MCF 10A (cell line): ENCODE data around the gene AVL9. TPM values are rescaled to one million over a fixed set of nuclear protein-coding genes. Genes with fewer than 3 reads are reported as not detected.

Source experiments
- BruUV-seq: library from RNA; stranded (reverse); fragments of 400-500 nt; replicated peaks from 2 replicates; lab custom pipeline; 2021; lab: Mats Ljungman, UMichigan
- CTCF ChIA-PET: fragments of 300-600 bp; sonication (Branson Sonifier 250); formaldehyde crosslinking; extraction: SDS; loops from one replicate; lab custom pipeline; 2021; ENCODE audit warnings: antibody characterized with exemption, inconsistent platforms; lab: Yijun Ruan, JAX
- POLR2A ChIA-PET: fragments of 300-600, 350-650 bp; sonication (Branson Sonifier 250); formaldehyde crosslinking; extraction: SDS; loops from one replicate; lab custom pipeline; 2020; ENCODE audit warnings: antibody characterized with exemption, inconsistent platforms; lab: Yijun Ruan, JAX
- DNase-seq: peaks from one replicate; pipeline ENCODE4 v3.0.0-alpha.2; 2018; ENCODE audit not compliant: unreplicated experiment
- H3K27ac Mint-ChIP-seq: one replicate; pipeline ENCODE4 v1.8.0; 2022; ENCODE audit warnings: mild to moderate bottlenecking, low read depth, mixed read lengths; ENCODE audit not compliant: unreplicated experiment
- H3K27me3 Mint-ChIP-seq: one replicate; pipeline ENCODE4 v1.8.0; 2022; ENCODE audit warnings: mixed read lengths; ENCODE audit not compliant: insufficient read depth, unreplicated experiment
- H3K36me3 Mint-ChIP-seq: one replicate; pipeline ENCODE4 v1.8.0; 2022; ENCODE audit warnings: mild to moderate bottlenecking, moderate library complexity, mixed read lengths; ENCODE audit not compliant: insufficient read depth, unreplicated experiment
- H3K4me1 Mint-ChIP-seq: one replicate; pipeline ENCODE4 v1.8.0; 2022; ENCODE audit warnings: mixed read lengths; ENCODE audit not compliant: insufficient read depth, unreplicated experiment
- H3K4me3 Mint-ChIP-seq: one replicate; pipeline ENCODE4 v1.8.0; 2022; ENCODE audit warnings: mild to moderate bottlenecking, moderate library complexity, mixed read lengths; ENCODE audit not compliant: unreplicated experiment
- H3K9me3 Mint-ChIP-seq: one replicate; pipeline ENCODE4 v1.8.0; 2022; ENCODE audit warnings: mixed read lengths; ENCODE audit not compliant: unreplicated experiment
- intact Hi-C: fragments of 100-400 bp; cut with micrococcal nuclease; formaldehyde crosslinking; loops from 2 replicates; pipeline ENCODE4 v1.14.1; 2022
- total RNA-seq: library from RNA; stranded (reverse); gene quantifications from 2 replicates; pipeline ENCODE4 v1.2.3, GENCODE V29; 2022
- TF ChIP-seq, protein P1 (sequence below): fragments of 200-600 bp; IDR thresholded peaks from one replicate; pipeline ENCODE4 v1.8.0; 2022; ENCODE audit warnings: antibody characterized with exemption, mild to moderate bottlenecking; ENCODE audit not compliant: unreplicated experiment

Gene AVL9
- total RNA-seq, 1 experiment from 2014 or later = 38.6 TPM

- Mint-ChIP-seq H3K4me1 (no peaks in the 10 kb centered on the region), H3K9me3 (no peaks in the 10 kb centered on the region), H3K36me3 (no peaks in the 10 kb centered on the region), H3K4me3 (no peak overlapping the region), H3K27ac (no peak overlapping the region), H3K27me3 (no peaks in the 10 kb centered on the region)
- DNase-seq = no peak
- BruUV-seq = no TSS peak
- POLR2A ChIA-PET = interaction anchor here (1.5 kb wide), 1 partner anchor 32 kb away, joined by 3 read pairs; the partner anchor contains the start of gene LSM5
- intact Hi-C loops = no loop called here
- CTCF ChIA-PET = interaction anchor here (0.9 kb wide), 1 partner anchor 253 kb away, joined by 3 read pairs; no protein-coding TSS in a partner anchor
- TF ChIP-seq, protein P1, sequence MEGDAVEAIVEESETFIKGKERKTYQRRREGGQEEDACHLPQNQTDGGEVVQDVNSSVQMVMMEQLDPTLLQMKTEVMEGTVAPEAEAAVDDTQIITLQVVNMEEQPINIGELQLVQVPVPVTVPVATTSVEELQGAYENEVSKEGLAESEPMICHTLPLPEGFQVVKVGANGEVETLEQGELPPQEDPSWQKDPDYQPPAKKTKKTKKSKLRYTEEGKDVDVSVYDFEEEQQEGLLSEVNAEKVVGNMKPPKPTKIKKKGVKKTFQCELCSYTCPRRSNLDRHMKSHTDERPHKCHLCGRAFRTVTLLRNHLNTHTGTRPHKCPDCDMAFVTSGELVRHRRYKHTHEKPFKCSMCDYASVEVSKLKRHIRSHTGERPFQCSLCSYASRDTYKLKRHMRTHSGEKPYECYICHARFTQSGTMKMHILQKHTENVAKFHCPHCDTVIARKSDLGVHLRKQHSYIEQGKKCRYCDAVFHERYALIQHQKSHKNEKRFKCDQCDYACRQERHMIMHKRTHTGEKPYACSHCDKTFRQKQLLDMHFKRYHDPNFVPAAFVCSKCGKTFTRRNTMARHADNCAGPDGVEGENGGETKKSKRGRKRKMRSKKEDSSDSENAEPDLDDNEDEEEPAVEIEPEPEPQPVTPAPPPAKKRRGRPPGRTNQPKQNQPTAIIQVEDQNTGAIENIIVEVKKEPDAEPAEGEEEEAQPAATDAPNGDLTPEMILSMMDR = no peak
Observed at GRCh38 chr7:32458025-32458424, 37.3 kb upstream of the AVL9 start.

- ChIA-PET CTCF (interaction anchor here (0.9 kb wide), 1 partner anchor 249 kb away, joined by 4 read pairs; no protein-coding TSS in a partner anchor), POLR2A (interaction anchor here (0.6 to 0.7 kb wide), 2 partner anchors 12 to 1271 kb away, joined by 3 read pairs; no protein-coding TSS in a partner anchor)
- DNase-seq = no peak
- Mint-ChIP-seq H3K36me3 (no peaks in the 10 kb centered on the region), H3K4me3 (no peak overlapping the region), H3K4me1 (no peaks in the 10 kb centered on the region), H3K27me3 (no peaks in the 10 kb centered on the region), H3K9me3 (no peaks in the 10 kb centered on the region), H3K27ac (no peak overlapping the region)
- no TSS peak for BruUV-seq
- TF ChIP-seq, protein P1 = no peak
- intact Hi-C loops = no loop called here
Observed at GRCh38 chr7:32459788-32460187, 35.5 kb upstream of the AVL9 start.

DNA sequence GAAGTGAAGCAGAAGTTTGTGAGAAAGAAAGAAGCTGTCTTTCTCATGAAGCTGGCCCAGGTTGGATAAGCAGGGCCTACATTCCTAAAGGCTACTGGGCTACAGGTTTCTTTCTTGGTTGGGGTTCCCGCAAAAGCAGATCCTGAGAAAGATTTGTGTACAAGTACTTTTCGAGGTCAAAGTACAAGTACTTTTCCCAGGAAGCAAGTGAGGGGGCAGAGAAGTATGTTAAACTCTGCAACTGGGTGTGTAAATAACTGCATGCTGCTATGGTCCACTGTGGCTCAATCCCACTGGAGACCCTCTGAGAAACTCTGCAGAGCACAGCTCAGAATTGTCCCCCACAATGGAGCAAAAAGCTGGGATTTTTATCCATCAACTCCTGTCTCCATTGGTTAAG is 33.8 kb upstream of the AVL9 start:
- ChIA-PET CTCF (interaction anchor here (0.6 to 1.4 kb wide), 2 partner anchors 18 to 251 kb away, joined by 3 to 6 read pairs; no protein-coding TSS in a partner anchor), POLR2A (no interaction called here)
- DNase-seq = no peak
- Mint-ChIP-seq H3K36me3 (no peaks in the 10 kb centered on the region), H3K4me3 (no peak overlapping the region), H3K9me3 (no peaks in the 10 kb centered on the region), H3K27ac (no peak overlapping the region), H3K27me3 (no peaks in the 10 kb centered on the region), H3K4me1 (no peaks in the 10 kb centered on the region)
- BruUV-seq = no TSS peak
- intact Hi-C loops = no loop called here
- TF ChIP-seq, protein P1 = no peak

DNA sequence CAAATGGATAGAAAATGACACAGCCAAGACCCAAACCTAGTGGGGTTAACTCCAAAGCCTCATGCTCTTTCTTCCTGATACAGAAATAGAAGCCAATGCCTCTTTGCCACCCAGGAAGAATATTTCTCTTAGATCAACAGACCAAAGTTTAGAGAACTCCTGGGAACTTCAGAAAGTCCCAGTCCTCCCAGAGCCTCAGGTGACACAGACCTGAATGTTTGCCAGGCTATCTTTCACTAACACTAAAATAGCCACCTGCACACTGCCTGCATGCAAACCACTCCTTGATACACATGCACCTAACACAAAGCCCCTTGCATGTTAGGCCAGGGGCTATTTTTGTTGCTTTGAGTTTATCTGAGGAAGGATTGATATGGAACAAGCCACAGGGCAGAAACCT is 32.8 kb upstream of the AVL9 start:
- no peak overlapping the region for H3K4me3 Mint-ChIP-seq
- H3K27ac Mint-ChIP-seq = no peak overlapping the region
- H3K9me3 Mint-ChIP-seq = no peaks in the 10 kb centered on the region
- CTCF ChIA-PET = no interaction called here
- POLR2A ChIA-PET = interaction anchor here (0.7 kb wide), 1 partner anchor 25 kb away, joined by 3 read pairs; no protein-coding TSS in a partner anchor
- BruUV-seq = no TSS peak
- H3K36me3 Mint-ChIP-seq = no peaks in the 10 kb centered on the region
- no peak for DNase-seq
- H3K4me1 Mint-ChIP-seq = no peaks in the 10 kb centered on the region
- TF ChIP-seq, protein P1 = no peak
- H3K27me3 Mint-ChIP-seq = no peaks in the 10 kb centered on the region
- intact Hi-C loops = no loop called here
